Endothelial cell of umbilical vein (primary cell): ENCODE measurements around the gene CTBP2. TPM values are rescaled to one million over a fixed set of nuclear protein-coding genes. Genes with fewer than 3 reads are reported as not detected.

Source experiments
- BruUV-seq: library from RNA; stranded (reverse); fragments of 400-500 nt; replicated peaks from 2 replicates; lab custom pipeline; 2021; lab: Mats Ljungman, UMichigan
- CTCF ChIA-PET: fragments of 300-600, 350-600 bp; sonication (Branson Sonifier 250); formaldehyde crosslinking; loops from one replicate; lab custom pipeline; 2021; ENCODE audit warnings: antibody characterized with exemption, inconsistent platforms; lab: Charles Lee
- POLR2A ChIA-PET: fragments of 300-600, 350-600 bp; sonication (Branson Sonifier 250); formaldehyde crosslinking; loops from one replicate; lab custom pipeline; 2021; ENCODE audit warnings: antibody characterized with exemption, inconsistent platforms; lab: Charles Lee
- DNase-seq: peaks from one replicate; pipeline ENCODE4 v3.0.0-alpha.2; 2011; ENCODE audit warnings: low read depth, low spot score
- FAIRE-seq: peaks from 2 replicates; lab custom pipeline; 2011; peaks lifted over from hg19 to GRCh38; lab: Jason Lieb, UNC
- H2AFZ ChIP-seq: 2 replicates; pipeline ENCODE4 v1.6.0; 2012; ENCODE audit warnings: low read depth, low read length, control low read depth, inconsistent platforms
- H3K27ac ChIP-seq: 2 replicates; pipeline ENCODE4 v1.5.1; 2011; ENCODE audit warnings: low read depth, mild to moderate bottlenecking, control low read depth, low read length, moderate library complexity; ENCODE audit not compliant: insufficient read depth
- H3K27me3 ChIP-seq, 2 experiments: 2 replicates each; pipeline versions ENCODE4 v1.6.0 to v1.6.1; 2011; ENCODE audit warnings: low read length in 2 of 2, mixed read lengths in 1 of 2; ENCODE audit not compliant: control insufficient read depth in 2 of 2, insufficient read depth in 2 of 2
- H3K36me3 ChIP-seq, 2 experiments: 2 replicates in 1 of 2; 3 replicates in 1 of 2; pipeline ENCODE4 v1.5.1; 2011; ENCODE audit warnings: low read length in 2 of 2, mild to moderate bottlenecking in 1 of 2, moderate library complexity in 1 of 2; ENCODE audit not compliant: control insufficient read depth in 2 of 2, insufficient read depth in 2 of 2; ENCODE audit errors: extremely low read depth in 1 of 2
- H3K4me1 ChIP-seq: 3 replicates; pipeline ENCODE4 v1.5.1; 2011; ENCODE audit warnings: mild to moderate bottlenecking, low read length; ENCODE audit not compliant: control insufficient read depth, insufficient read depth; ENCODE audit errors: extremely low read depth
- H3K4me2 ChIP-seq: 2 replicates; pipeline ENCODE4 v1.6.1; 2011; ENCODE audit warnings: low read length, control low read depth, mixed read lengths; ENCODE audit not compliant: insufficient read depth
- H3K4me3 ChIP-seq, 3 experiments: fragments of 200-600 bp in 1 of 3; sonication (generic), shearing (Covaris generic) in 1 of 3; replicated peaks in 1 of 3; 2 replicates each; pipeline ENCODE4 v1.5.1; 2011 to 2016; ENCODE audit warnings: control low read depth in 3 of 3, low read length in 3 of 3, mild to moderate bottlenecking in 2 of 3, inconsistent platforms in 1 of 3, low read depth in 1 of 3, moderate library complexity in 1 of 3; ENCODE audit not compliant: insufficient read depth in 1 of 3
- H3K79me2 ChIP-seq: 2 replicates; pipeline ENCODE4 v1.6.0; 2012; ENCODE audit warnings: low read length, inconsistent platforms; ENCODE audit not compliant: control insufficient read depth, insufficient read depth
- H3K9ac ChIP-seq: replicated peaks from 2 replicates; pipeline ENCODE3; 2011; ENCODE audit warnings: low read length, control low read depth; ENCODE audit not compliant: insufficient read depth; ENCODE audit errors: extremely low read depth
- H3K9me1 ChIP-seq: replicated peaks from 3 replicates; pipeline ENCODE4 v1.6.0; 2011; ENCODE audit warnings: mild to moderate bottlenecking, low read length; ENCODE audit not compliant: control insufficient read depth, insufficient read depth; ENCODE audit errors: extremely low read depth
- H3K9me3 ChIP-seq: replicated peaks from 2 replicates; pipeline ENCODE4 v1.5.1; 2012; ENCODE audit warnings: low read length, inconsistent platforms; ENCODE audit not compliant: control insufficient read depth, insufficient read depth
- H4K20me1 ChIP-seq: replicated peaks from 2 replicates; pipeline ENCODE3; 2011; ENCODE audit warnings: mild to moderate bottlenecking, low read length; ENCODE audit not compliant: control insufficient read depth, insufficient read depth; ENCODE audit errors: extremely low read depth
- CTCF ChIP-seq, 2 donors: IDR thresholded peaks; 1 replicate in 1 of 2; 2 replicates in 1 of 2; pipeline ENCODE4 v1.5.1; 2011; ENCODE audit warnings: low read length in 2 of 2, mild to moderate bottlenecking in 2 of 2, moderate library complexity in 2 of 2, control low read depth in 1 of 2, inconsistent platforms in 1 of 2, low read depth in 1 of 2; ENCODE audit not compliant: insufficient read depth in 1 of 2; ENCODE audit errors: extremely low read depth in 1 of 2
- EZH2 ChIP-seq: IDR thresholded peaks from 2 replicates; pipeline ENCODE4 v1.6.1; 2012; ENCODE audit warnings: borderline replicate concordance, low read depth, mild to moderate bottlenecking, moderate library complexity, low read length, inconsistent platforms; ENCODE audit not compliant: severe bottlenecking
- FOS ChIP-seq: IDR thresholded peaks from 2 replicates; pipeline ENCODE4 v1.6.1; 2011; ENCODE audit warnings: mild to moderate bottlenecking, low read length, moderate library complexity, borderline replicate concordance; ENCODE audit not compliant: insufficient read depth
- GATA2 ChIP-seq: IDR thresholded peaks from 2 replicates; pipeline ENCODE4 v1.7.0; 2011; ENCODE audit warnings: low read depth, mild to moderate bottlenecking, moderate library complexity, mixed read lengths, low read length; ENCODE audit not compliant: insufficient read length, insufficient read depth
- JUN ChIP-seq: IDR thresholded peaks from 2 replicates; pipeline ENCODE4 v1.6.1; 2011; ENCODE audit warnings: borderline replicate concordance, low read depth; ENCODE audit not compliant: insufficient read length, insufficient read depth
- MAX ChIP-seq: IDR thresholded peaks from 2 replicates; pipeline ENCODE4 v1.6.1; 2011; ENCODE audit not compliant: insufficient read depth, insufficient read length
- MYC ChIP-seq: IDR thresholded peaks from one replicate; pipeline ENCODE4 v1.6.1; 2011; ENCODE audit warnings: mild to moderate bottlenecking, low read depth, low read length
- POLR2A ChIP-seq: IDR thresholded peaks from 2 replicates; pipeline ENCODE4 v1.6.1; 2012; ENCODE audit warnings: low read depth, mild to moderate bottlenecking, control low read depth, low read length
- POLR2AphosphoS5 ChIP-seq: IDR thresholded peaks from 2 replicates; pipeline ENCODE4 v1.6.1; 2012; ENCODE audit warnings: low read depth, mild to moderate bottlenecking, control low read depth, low read length, moderate library complexity; ENCODE audit not compliant: insufficient read depth
- dilution Hi-C: fragments of 300-500 bp; cut with MboI; formaldehyde crosslinking; loops from one replicate; pipeline ENCODE4 v1.15.0; 2019; ENCODE audit warnings: low sequenced_read_pairs; ENCODE audit not compliant: extremely low pct_ligation_motif_present
- intact Hi-C: fragments of 100-400 bp; cut with micrococcal nuclease; formaldehyde crosslinking; loops from one replicate; pipeline ENCODE4 v1.10.0; 2022
- polyA plus RNA-seq, 4 experiments: library from polyadenylated mRNA; depleted of rRNA in 3 of 4; stranded (reverse) in 3 of 4; unstranded in 1 of 4; fragments of >200 nt; gene quantifications; 2 replicates each; pipeline versions ENCODE4 v1.2.1 to v1.2.3, GENCODE V29; 2011 to 2012; ENCODE audit warnings: missing spikeins in 1 of 4
- total RNA-seq: library from RNA; stranded (reverse); gene quantifications from 2 replicates; pipeline ENCODE4 v1.2.3, GENCODE V29; 2021

The CTBP2 gene
- total and polyA plus RNA-seq, 2 donors (not counting 3 experiments of a cell fraction or from before 2014, with no cell fraction given): 118 to 128 TPM

GRCh38 chr10:125023255-125023654 is 137.1 kb downstream of the CTBP2 start:
- no peaks in the 10 kb centered on the region for H3K9me3 ChIP-seq
- TF ChIP-seq JUN: no peak
- no peak for TF ChIP-seq POLR2AphosphoS5
- TF ChIP-seq EZH2: no peak
- TF ChIP-seq GATA2: no peak
- TF ChIP-seq MAX: no peak
- H3K36me3 ChIP-seq: peaks cover 3 to 33% of the 10 kb centered on the region in 2 experiments
- peaks cover 9% of the 10 kb centered on the region for H3K4me1 ChIP-seq
- intact Hi-C loops (no loop called here), dilution Hi-C loops (no loop called here)
- H4K20me1 ChIP-seq: no peaks in the 10 kb centered on the region
- FAIRE-seq: no peak
- no peak overlapping the region for H3K4me2 ChIP-seq
- H3K9ac ChIP-seq: no peak overlapping the region
- ChIA-PET POLR2A (no interaction called here), CTCF (interaction anchor here (1.1 kb wide), 1 partner anchor 23 kb away, joined by 3 read pairs; no protein-coding TSS in a partner anchor)
- H3K4me3 ChIP-seq: no peak overlapping the region
- BruUV-seq: no TSS peak
- H3K27me3 ChIP-seq: no peaks in the 10 kb centered on the region
- no peak overlapping the region for H3K27ac ChIP-seq
- H2AFZ ChIP-seq: no peak overlapping the region
- DNase-seq: no peak
- no peaks in the 10 kb centered on the region for H3K9me1 ChIP-seq
- peaks cover 77% of the 10 kb centered on the region for H3K79me2 ChIP-seq

- dilution Hi-C loops: no loop called here
- H3K36me3 ChIP-seq: peaks cover 3 to 35% of the 10 kb centered on the region in 2 experiments
- H3K9me1 ChIP-seq: no peaks in the 10 kb centered on the region
- no peaks in the 10 kb centered on the region for H3K27me3 ChIP-seq
- H3K9me3 ChIP-seq: no peaks in the 10 kb centered on the region
- no peak overlapping the region for H2AFZ ChIP-seq
- ChIA-PET CTCF (interaction anchor here (1.1 kb wide), 1 partner anchor 23 kb away, joined by 3 read pairs; no protein-coding TSS in a partner anchor), POLR2A (no interaction called here)
- peaks cover 9% of the 10 kb centered on the region for H3K4me1 ChIP-seq
- no peaks in the 10 kb centered on the region for H4K20me1 ChIP-seq
- H3K9ac ChIP-seq: no peak overlapping the region
- H3K4me2 ChIP-seq: no peak overlapping the region
- FAIRE-seq: no peak
- DNase-seq: no peak
- no peak overlapping the region for H3K4me3 ChIP-seq
- peaks cover 75% of the 10 kb centered on the region for H3K79me2 ChIP-seq
- no TSS peak for BruUV-seq
- intact Hi-C loops: no loop called here
- H3K27ac ChIP-seq: no peak overlapping the region
- TF ChIP-seq POLR2AphosphoS5 (no peak), MYC (no peak), EZH2 (no peak), CTCF (IDR thresholded peaks at IDR 0.05; ENCODE audit: extremely low read depth in 1 of 2, insufficient read depth in 1 of 2, low read depth in 1 of 2, low read length in 2 of 2) (no peak), POLR2A (no peak), MAX (no peak), JUN (no peak), GATA2 (no peak), FOS (no peak)
Measured at GRCh38 chr10:125022671-125023070, 137.7 kb downstream of the CTBP2 start.
